ENCODE measurements around the gene SETBP1.

Gene SETBP1

GRCh38 chr18:45024357-45025088 is 343.8 kb downstream of the SETBP1 start:
- DNase-seq (ENCODE audit: low read depth, low spot score): no peak

GRCh38 chr18:45025089-45025450 is 344.4 kb downstream of the SETBP1 start:
- DNase-seq (ENCODE audit: low read depth, low spot score): no peak

- DNase-seq (ENCODE audit: low read depth, low spot score): no peak
Observed at GRCh38 chr18:45026162-45026561, 345.5 kb downstream of the SETBP1 start.

- DNase-seq (ENCODE audit: low read depth, low spot score): no peak
Observed at GRCh38 chr18:45034179-45034578, 353.5 kb downstream of the SETBP1 start.

- DNase-seq (ENCODE audit: low read depth, low spot score): no peak
Observed at GRCh38 chr18:45037618-45038017, 356.9 kb downstream of the SETBP1 start.

GRCh38 chr18:45039376-45039775 is 358.7 kb downstream of the SETBP1 start:
- DNase-seq (ENCODE audit: low read depth, low spot score): no peak

GRCh38 chr18:45040879-45041278 is 360.2 kb downstream of the SETBP1 start:
- no peak for DNase-seq (ENCODE audit: low read depth, low spot score)

GRCh38 chr18:45044787-45045186 is 364.1 kb downstream of the SETBP1 start:
- no peak for DNase-seq (ENCODE audit: low read depth, low spot score)

- no peak for DNase-seq (ENCODE audit: low read depth, low spot score)
Observed at GRCh38 chr18:45046228-45046627, 365.5 kb downstream of the SETBP1 start.

GRCh38 chr18:45046961-45047360 is 366.3 kb downstream of the SETBP1 start:
- DNase-seq (ENCODE audit: low read depth, low spot score): no peak

GRCh38 chr18:45049578-45050319 is 369.1 kb downstream of the SETBP1 start:
- no peak for DNase-seq (ENCODE audit: low read depth, low spot score)

- DNase-seq (ENCODE audit: low read depth, low spot score): no peak
Observed at GRCh38 chr18:45050712-45051601, 370.3 kb downstream of the SETBP1 start.

- DNase-seq (ENCODE audit: low read depth, low spot score): no peak
Observed at GRCh38 chr18:45054636-45055035, 373.9 kb downstream of the SETBP1 start.

GRCh38 chr18:45055811-45056210 is 375.1 kb downstream of the SETBP1 start:
- DNase-seq (ENCODE audit: low read depth, low spot score): no peak

GRCh38 chr18:45056926-45057325 is 376.2 kb downstream of the SETBP1 start:
- no peak for DNase-seq (ENCODE audit: low read depth, low spot score)

GRCh38 chr18:45057955-45058600 is 377.4 kb downstream of the SETBP1 start:
- DNase-seq (ENCODE audit: low read depth, low spot score): no peak

GRCh38 chr18:45059695-45060094 is 379.0 kb downstream of the SETBP1 start:
- no peak for DNase-seq (ENCODE audit: low read depth, low spot score)

- no peak for DNase-seq (ENCODE audit: low read depth, low spot score)
Observed at GRCh38 chr18:45060102-45060501, 379.4 kb downstream of the SETBP1 start.

- DNase-seq (ENCODE audit: low read depth, low spot score): no peak
Observed at GRCh38 chr18:45061359-45061758, 380.7 kb downstream of the SETBP1 start.

GRCh38 chr18:45063246-45064038 is 382.8 kb downstream of the SETBP1 start:
- no peak for DNase-seq (ENCODE audit: low read depth, low spot score)

GRCh38 chr18:45066210-45066609 is 385.5 kb downstream of the SETBP1 start:
- DNase-seq (ENCODE audit: low read depth, low spot score): no peak

Measured in iPS DF 19.7 (cell line).